C4-2B (cell line): ENCODE results near the gene AASDH.

Experiments
- ZFX ChIP-seq: fragments of 450-650 bp; IDR thresholded peaks from 2 replicates; pipeline ENCODE4 v1.6.1; 2017
- TF ChIP-seq, protein P1 (sequence below): fragments of 450-650 bp; conservative IDR thresholded peaks from 2 replicates; pipeline ENCODE4 v1.5.1; 2017; ENCODE audit warnings: mild to moderate bottlenecking

DNA sequence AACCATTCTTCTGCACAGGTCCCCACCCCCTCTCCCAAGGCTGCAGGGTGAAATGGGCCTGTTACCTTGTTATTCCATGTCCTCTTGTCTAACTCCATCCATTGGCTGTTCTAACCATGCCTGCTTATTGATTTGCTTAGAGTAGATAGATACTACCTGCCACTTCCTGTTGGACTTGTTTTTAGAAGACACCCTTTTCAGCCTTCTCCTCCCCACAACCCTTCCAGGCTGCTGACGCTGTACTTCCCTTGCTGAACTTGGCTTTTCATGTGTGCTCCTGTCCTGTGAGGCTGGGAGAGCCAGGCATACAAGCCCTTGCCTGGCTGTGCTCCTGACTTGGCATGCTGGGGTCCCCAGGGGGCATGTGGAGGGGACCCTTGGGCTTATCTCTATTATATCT, 81.9 kb downstream of the AASDH start:
- TF ChIP-seq, protein P1, sequence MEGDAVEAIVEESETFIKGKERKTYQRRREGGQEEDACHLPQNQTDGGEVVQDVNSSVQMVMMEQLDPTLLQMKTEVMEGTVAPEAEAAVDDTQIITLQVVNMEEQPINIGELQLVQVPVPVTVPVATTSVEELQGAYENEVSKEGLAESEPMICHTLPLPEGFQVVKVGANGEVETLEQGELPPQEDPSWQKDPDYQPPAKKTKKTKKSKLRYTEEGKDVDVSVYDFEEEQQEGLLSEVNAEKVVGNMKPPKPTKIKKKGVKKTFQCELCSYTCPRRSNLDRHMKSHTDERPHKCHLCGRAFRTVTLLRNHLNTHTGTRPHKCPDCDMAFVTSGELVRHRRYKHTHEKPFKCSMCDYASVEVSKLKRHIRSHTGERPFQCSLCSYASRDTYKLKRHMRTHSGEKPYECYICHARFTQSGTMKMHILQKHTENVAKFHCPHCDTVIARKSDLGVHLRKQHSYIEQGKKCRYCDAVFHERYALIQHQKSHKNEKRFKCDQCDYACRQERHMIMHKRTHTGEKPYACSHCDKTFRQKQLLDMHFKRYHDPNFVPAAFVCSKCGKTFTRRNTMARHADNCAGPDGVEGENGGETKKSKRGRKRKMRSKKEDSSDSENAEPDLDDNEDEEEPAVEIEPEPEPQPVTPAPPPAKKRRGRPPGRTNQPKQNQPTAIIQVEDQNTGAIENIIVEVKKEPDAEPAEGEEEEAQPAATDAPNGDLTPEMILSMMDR = no peak
- no peak for TF ChIP-seq ZFX
